GM12878 (cell line): Measurements from ENCODE around the gene CETP. TPM values are rescaled to one million over a fixed set of nuclear protein-coding genes. Genes with fewer than 3 reads are reported as not detected.
A peak's percentile ranks its signal among the peaks of the same experiment; 100 is the strongest.

Source experiments
- ATAC-seq: fragments of 200-7000 bp; cut with Tn5 transposase; 3 replicates; pipeline ENCODE4 v1.9.1; 2020; ENCODE audit warnings: mild to moderate bottlenecking, moderate library complexity
- BruUV-seq: library from RNA; stranded (reverse); fragments of 400-500 nt; replicated peaks from 2 replicates; lab custom pipeline; 2021; lab: Mats Ljungman, UMichigan
- CTCF ChIA-PET: fragments of 300-600 bp; sonication (Branson Sonifier 250); formaldehyde crosslinking; extraction: SDS; loops from one replicate; lab custom pipeline; 2021; ENCODE audit warnings: inconsistent platforms; lab: Yijun Ruan, JAX
- POLR2A ChIA-PET: fragments of 350-600 bp; formaldehyde crosslinking; extraction: SDS; loops from one replicate; lab custom pipeline; 2021; ENCODE audit warnings: inconsistent platforms; lab: Charles Lee
- RAD21 ChIA-PET: fragments of 300-600 bp; sonication (Branson Sonifier 250); formaldehyde crosslinking; loops from one replicate; lab custom pipeline; 2023; ENCODE audit warnings: antibody characterized with exemption; ENCODE audit not compliant: unreplicated experiment; lab: Charles Lee
- SMC1A ChIA-PET: fragments of 300-600 bp; sonication (Branson Sonifier 250); formaldehyde crosslinking; loops from one replicate; lab custom pipeline; 2023; ENCODE audit not compliant: unreplicated experiment, uncharacterized antibody; lab: Charles Lee
- DNase-seq: peaks from one replicate; pipeline ENCODE4 v3.0.0-alpha.2; 2011; ENCODE audit warnings: low read depth, low spot score
- FAIRE-seq: peaks from 3 replicates; lab custom pipeline; 2011; peaks lifted over from hg19 to GRCh38; lab: Jason Lieb, UNC
- H2AFZ ChIP-seq: 2 replicates; pipeline ENCODE4 v1.6.0; 2011; ENCODE audit warnings: low read depth, low read length, control low read depth; ENCODE audit not compliant: control insufficient read depth
- H3K27ac ChIP-seq: 2 replicates; pipeline ENCODE4 v1.5.1; 2011; ENCODE audit warnings: control low read depth; ENCODE audit not compliant: control insufficient read depth, insufficient read depth
- H3K27me3 ChIP-seq, 2 experiments: replicated peaks in 1 of 2; 2 replicates each; pipeline versions ENCODE4 v1.6.0 to v1.6.1; 2011; ENCODE audit warnings: low read length in 1 of 2; ENCODE audit not compliant: control insufficient read depth in 2 of 2, insufficient read depth in 2 of 2
- H3K36me3 ChIP-seq, 2 experiments: 2 replicates each; pipeline ENCODE4 v1.5.1; 2011; ENCODE audit warnings: low read length in 1 of 2; ENCODE audit not compliant: control insufficient read depth in 2 of 2, insufficient read depth in 2 of 2
- H3K4me1 ChIP-seq: 2 replicates; pipeline ENCODE4 v1.6.1; 2011; ENCODE audit warnings: mild to moderate bottlenecking, low read length, moderate library complexity, mixed read lengths; ENCODE audit not compliant: control insufficient read depth, insufficient read depth
- H3K4me2 ChIP-seq: 2 replicates; pipeline ENCODE4 v1.6.0; 2011; ENCODE audit warnings: control low read depth; ENCODE audit not compliant: control insufficient read depth, insufficient read depth
- H3K4me3 ChIP-seq: fragments of 200-600 bp; sonication (generic); 2 replicates; pipeline ENCODE4 v1.5.1; 2016
- H3K79me2 ChIP-seq: 2 replicates; pipeline ENCODE4 v1.6.0; 2011; ENCODE audit warnings: low read length; ENCODE audit not compliant: control insufficient read depth, insufficient read depth
- H3K9ac ChIP-seq: 2 replicates; pipeline ENCODE4 v1.8.0; 2011; ENCODE audit warnings: low read length, control low read depth, mixed read lengths; ENCODE audit not compliant: control insufficient read depth, insufficient read depth
- H3K9me3 ChIP-seq: replicated peaks from 3 replicates; pipeline ENCODE4 v1.5.1; 2011; ENCODE audit warnings: mild to moderate bottlenecking, low read length; ENCODE audit not compliant: control insufficient read depth, insufficient read depth
- H4K20me1 ChIP-seq: 2 replicates; pipeline ENCODE4 v1.6.0; 2011; ENCODE audit not compliant: control insufficient read depth, insufficient read depth
- BHLHE40 ChIP-seq, 2 experiments: fragments of 450-650 bp in 1 of 2; IDR thresholded peaks; 2 replicates each; pipeline ENCODE4 v1.6.1; 2011 to 2017; ENCODE audit warnings: low read depth in 2 of 2, borderline replicate concordance in 1 of 2, improper control_type of control experiment in 1 of 2, low read length in 1 of 2, mild to moderate bottlenecking in 1 of 2
- CBFB ChIP-seq: IDR thresholded peaks from 2 replicates; pipeline ENCODE4 v1.6.1; 2016; ENCODE audit warnings: antibody characterized with exemption, low read depth
- CHD1 ChIP-seq: IDR thresholded peaks from 2 replicates; pipeline ENCODE4 v1.6.1; 2012; ENCODE audit warnings: low read depth, low read length, improper control_type of control experiment
- CHD2 ChIP-seq: IDR thresholded peaks from 2 replicates; pipeline ENCODE4 v1.6.1; 2011; ENCODE audit warnings: low read depth, low read length, improper control_type of control experiment, borderline replicate concordance
- CHD4 ChIP-seq: fragments of 200-600 bp; sonication (generic); IDR thresholded peaks from 2 replicates; pipeline ENCODE4 v1.6.1; 2016; ENCODE audit warnings: mild to moderate bottlenecking
- FOXK2 ChIP-seq: fragments of 450-650 bp; IDR thresholded peaks from 2 replicates; pipeline ENCODE4 v1.6.1; 2017; ENCODE audit warnings: mild to moderate bottlenecking, moderate library complexity
- HDAC6 ChIP-seq: fragments of 200-600 bp; sonication (generic); IDR thresholded peaks from one replicate; pipeline ENCODE4 v1.8.0; 2017; ENCODE audit warnings: antibody characterized with exemption; ENCODE audit not compliant: unreplicated experiment
- PBX3 ChIP-seq: IDR thresholded peaks from 2 replicates; pipeline ENCODE4 v1.6.1; 2011; ENCODE audit warnings: mild to moderate bottlenecking, low read depth, low read length, moderate library complexity; ENCODE audit not compliant: insufficient replicate concordance
- POLR2AphosphoS2 ChIP-seq: IDR thresholded peaks from 2 replicates; pipeline ENCODE4 v1.6.1; 2011; ENCODE audit warnings: low read depth, mild to moderate bottlenecking, low read length, improper control_type of control experiment, moderate library complexity
- RAD51 ChIP-seq: fragments of 450-650 bp; IDR thresholded peaks from 2 replicates; pipeline ENCODE4 v1.6.1; 2016; ENCODE audit warnings: moderate library complexity, mild to moderate bottlenecking, inconsistent platforms
- RB1 ChIP-seq: fragments of 450-650 bp; formaldehyde crosslinking; IDR thresholded peaks from 2 replicates; pipeline ENCODE4 v1.6.1; 2017; ENCODE audit warnings: mild to moderate bottlenecking, borderline replicate concordance
- RELB ChIP-seq: fragments of 450-650 bp; IDR thresholded peaks from 2 replicates; pipeline ENCODE4 v1.6.1; 2017; ENCODE audit warnings: low read depth, mild to moderate bottlenecking, moderate library complexity
- ZNF274 ChIP-seq: IDR thresholded peaks from one replicate; pipeline ENCODE4 v1.8.0; 2011; ENCODE audit not compliant: insufficient read length, insufficient read depth
- ZNF687 ChIP-seq: fragments of 450-650 bp; IDR thresholded peaks from 2 replicates; pipeline ENCODE4 v1.6.1; 2017; ENCODE audit warnings: mild to moderate bottlenecking, moderate library complexity
- WGBS: methylation state at CpG from one replicate; pipeline ENCODE4 v1.1.6; 2016; ENCODE audit warnings: low lambda C conversion rate; ENCODE audit not compliant: insufficient replicate concordance, insufficient coverage; ENCODE audit errors: missing lambda C conversion rate; 5-methylcytosine and 5-hydroxymethylcytosine counted together
- in situ Hi-C: fragments of 300-500 bp; cut with MboI; formaldehyde crosslinking; loops from 9 replicates; pipeline ENCODE4 v1.14.3; 2018; ENCODE audit warnings: mixed read lengths
- intact Hi-C: fragments of 100-400 bp; cut with micrococcal nuclease; formaldehyde crosslinking; loops from one replicate; pipeline ENCODE4 v1.14.2; 2022; ENCODE audit not compliant: unreplicated experiment
- polyA plus RNA-seq, 11 experiments: library from polyadenylated mRNA; depleted of rRNA in 4 of 11; unstranded in 6 of 11; stranded (reverse) in 5 of 11; fragments of >200 nt; fragmentation: Nextera tagmentation in 4 of 11; fragmentation: Illumina TruSeq in 1 of 11; extraction: Ambion mirVana in 4 of 11; extraction: Trizol in 1 of 11; gene quantifications; 1 replicate in 1 of 11; 2 replicates in 10 of 11; pipeline versions ENCODE4 v1.2.1 to v1.2.3, GENCODE V29; 2011 to 2016; ENCODE audit warnings: inconsistent platforms in 2 of 11, missing spikeins in 2 of 11, low read depth in 1 of 11
- total RNA-seq, 4 experiments: library from RNA; depleted of rRNA in 3 of 4; stranded (reverse); fragments of >200 nt in 3 of 4; fragmentation: Illumina TruSeq in 1 of 4; extraction: Trizol in 1 of 4; gene quantifications; 2 replicates each; pipeline versions ENCODE4 v1.2.1 to v1.2.3, GENCODE V29; 2013 to 2021

The CETP gene
- total and polyA plus RNA-seq, 10 of the 15 experiments (the other 5 are each of a cell fraction or from before 2014, with no cell fraction given) = 1.2 to 6.4 (median 2.1) TPM

GRCh38 chr16:56932721-56933619, 28.8 kb upstream of the CETP start:
- DNase-seq = no peak
- Histone ChIP-seq H3K27me3 (no peaks in the 10 kb centered on the region), H3K36me3 (peaks cover under 1 to 4% of the 10 kb centered on the region in 2 experiments), H3K4me2 (peak overlapping the region; percentile 38), H2AFZ (no peak overlapping the region), H3K4me1 (peaks cover 21% of the 10 kb centered on the region), H4K20me1 (no peaks in the 10 kb centered on the region), H3K9me3 (no peaks in the 10 kb centered on the region), H3K27ac (peak overlapping the region; percentile 88), H3K9ac (peak overlapping the region; percentile 82), H3K79me2 (peaks cover 49% of the 10 kb centered on the region), H3K4me3 (peak overlapping the region; percentile 92)
- ChIA-PET RAD21 (interaction anchor here (0.9 to 2.3 kb wide), 7 partner anchors 9 to 77 kb away, joined by 3 to 12 read pairs (median 4); no protein-coding TSS in a partner anchor), SMC1A (interaction anchor here (1.0 to 3.8 kb wide), 14 partner anchors 8 to 78 kb away, joined by 3 to 52 read pairs (median 4); no protein-coding TSS in a partner anchor), CTCF (interaction anchor here (0.6 to 1.2 kb wide), 6 partner anchors 9 to 458 kb away, joined by 3 to 5 read pairs (median 3); no protein-coding TSS in a partner anchor), POLR2A (interaction anchor here (0.9 to 21.1 kb wide), 10 partner anchors 11 to 72 kb away, joined by 3 to 306 read pairs (median 7); no protein-coding TSS in a partner anchor)
- BruUV-seq = no TSS peak
- 1% methylated on average over 25 of the region's 25 CpGs for WGBS
- no peak for FAIRE-seq
- intact Hi-C loops = loop anchor here (1.0 kb wide), 2 partner anchors 66 to 73 kb away; no protein-coding TSS in a partner anchor
- peak; percentile 36 for ATAC-seq
- in situ Hi-C loops = no loop called here
- peak; percentile 94 for TF ChIP-seq RAD51
- 0 out of 2 replicates have a peak, but pooled peaks have one; percentile 9 for TF ChIP-seq RELB
- TF ChIP-seq FOXK2 = peak; percentile 82
- TF ChIP-seq CBFB = no peak; the same call in 1 of the 2 replicates
- peak; percentile 44 to 59; a peak in 3 of 4 replicates for TF ChIP-seq BHLHE40 (IDR thresholded peaks at IDR 0.05; ENCODE audit: borderline replicate concordance in 1 of 2, low read depth in 2 of 2, low read length in 1 of 2)
- peak; percentile 21; the same call in 1 of the 2 replicates for TF ChIP-seq CHD2
- no peak for TF ChIP-seq CHD4
- peak; percentile 0 for TF ChIP-seq PBX3
- TF ChIP-seq ZNF274 = no peak
- no peak for TF ChIP-seq HDAC6
- TF ChIP-seq RB1 = no peak
- TF ChIP-seq CHD1 = peak; percentile 56; the same call in 1 of the 2 replicates
- peak; percentile 59; the same call in 1 of the 2 replicates for TF ChIP-seq ZNF687
- peak; percentile 88 for TF ChIP-seq POLR2AphosphoS2
